ENCODE results near the gene TMEM14B. TPM values are rescaled to one million over a fixed set of nuclear protein-coding genes. Genes with fewer than 3 reads are reported as not detected.
"Not testable (repeated sequence)": the region's sequence is repeated elsewhere in the genome, so short reads cannot be mapped to it uniquely, and the experiment has no call there.

TMEM14B gene
- total RNA-seq = 52.7 and 56.2 TPM in 2 replicates
- long read RNA-seq, transcript TMEM14B-202 (6 exons, 975 nt) = major isoform, 21 of 37 reads
- long read RNA-seq, transcript TMEM14B-212 (5 exons, 992 nt) = minor isoform, 8 of 37 reads
- long read RNA-seq, partial matches to known transcripts = 0 of 37 reads
- long read RNA-seq, other reads (novel, unspliced or antisense) = 3 of 37 reads

DNA sequence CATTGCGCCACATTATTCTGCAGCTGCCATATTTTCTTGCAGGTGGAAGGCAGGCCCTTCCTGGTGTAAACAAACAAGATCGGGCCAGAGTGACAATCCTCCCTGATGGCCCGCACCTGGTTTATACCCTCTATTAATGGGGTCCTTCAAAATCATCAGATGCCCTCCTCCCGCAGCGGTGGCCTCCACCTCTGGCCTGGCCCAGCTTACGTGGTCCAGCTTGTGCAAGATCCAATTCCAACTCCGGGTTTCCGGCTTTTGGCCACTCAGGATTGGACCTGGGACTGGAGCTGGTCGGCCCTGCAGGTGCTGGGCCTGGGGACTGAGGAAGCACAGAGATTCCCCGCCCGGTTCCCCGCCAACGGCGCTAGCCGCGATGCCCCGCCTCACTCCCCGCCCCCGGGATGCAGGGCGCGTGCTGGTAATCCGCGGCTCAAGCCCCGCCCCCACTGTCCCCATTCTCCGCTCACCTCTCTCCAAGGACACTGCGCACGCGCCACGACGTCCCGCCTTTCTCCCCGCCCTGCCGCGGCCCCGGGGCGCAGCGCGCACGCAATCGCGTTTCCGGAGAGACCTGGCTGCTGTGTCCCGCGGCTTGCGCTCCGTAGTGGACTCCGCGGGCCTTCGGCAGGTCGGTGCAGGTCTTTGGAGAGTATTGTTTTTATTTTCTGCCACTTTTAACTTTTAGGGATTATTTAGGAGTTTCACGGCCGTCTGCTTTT lies at the start of gene TMEM14B:
TMEM14B (plus strand) TSS at position 555 of the 722 bp plus-strand sequence. CDS start 1,441 bp downstream, outside the sequence.
- H3K4me3 Mint-ChIP-seq (ENCODE audit: low read depth) = peak within 1 kb of the TSS; percentile 96
- TF ChIP-seq, protein P1, sequence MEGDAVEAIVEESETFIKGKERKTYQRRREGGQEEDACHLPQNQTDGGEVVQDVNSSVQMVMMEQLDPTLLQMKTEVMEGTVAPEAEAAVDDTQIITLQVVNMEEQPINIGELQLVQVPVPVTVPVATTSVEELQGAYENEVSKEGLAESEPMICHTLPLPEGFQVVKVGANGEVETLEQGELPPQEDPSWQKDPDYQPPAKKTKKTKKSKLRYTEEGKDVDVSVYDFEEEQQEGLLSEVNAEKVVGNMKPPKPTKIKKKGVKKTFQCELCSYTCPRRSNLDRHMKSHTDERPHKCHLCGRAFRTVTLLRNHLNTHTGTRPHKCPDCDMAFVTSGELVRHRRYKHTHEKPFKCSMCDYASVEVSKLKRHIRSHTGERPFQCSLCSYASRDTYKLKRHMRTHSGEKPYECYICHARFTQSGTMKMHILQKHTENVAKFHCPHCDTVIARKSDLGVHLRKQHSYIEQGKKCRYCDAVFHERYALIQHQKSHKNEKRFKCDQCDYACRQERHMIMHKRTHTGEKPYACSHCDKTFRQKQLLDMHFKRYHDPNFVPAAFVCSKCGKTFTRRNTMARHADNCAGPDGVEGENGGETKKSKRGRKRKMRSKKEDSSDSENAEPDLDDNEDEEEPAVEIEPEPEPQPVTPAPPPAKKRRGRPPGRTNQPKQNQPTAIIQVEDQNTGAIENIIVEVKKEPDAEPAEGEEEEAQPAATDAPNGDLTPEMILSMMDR (IDR thresholded peaks at IDR 0.05; ENCODE audit: unreplicated experiment) = no peak
- peaks cover 4% of the 10 kb centered on the region for H3K36me3 Mint-ChIP-seq (ENCODE audit: insufficient read depth)
- peak within 1 kb of the TSS; percentile 97 for H3K27ac Mint-ChIP-seq
- H3K9me3 Mint-ChIP-seq (ENCODE audit: low read depth) = no peaks in the 10 kb centered on the region
- H3K4me1 Mint-ChIP-seq (ENCODE audit: low read depth) = peaks cover 32% of the 10 kb centered on the region
- H3K27me3 Mint-ChIP-seq = no peaks in the 10 kb centered on the region
- DNase-seq (ENCODE audit: low spot score, unreplicated experiment) = peak; percentile 99

DNA sequence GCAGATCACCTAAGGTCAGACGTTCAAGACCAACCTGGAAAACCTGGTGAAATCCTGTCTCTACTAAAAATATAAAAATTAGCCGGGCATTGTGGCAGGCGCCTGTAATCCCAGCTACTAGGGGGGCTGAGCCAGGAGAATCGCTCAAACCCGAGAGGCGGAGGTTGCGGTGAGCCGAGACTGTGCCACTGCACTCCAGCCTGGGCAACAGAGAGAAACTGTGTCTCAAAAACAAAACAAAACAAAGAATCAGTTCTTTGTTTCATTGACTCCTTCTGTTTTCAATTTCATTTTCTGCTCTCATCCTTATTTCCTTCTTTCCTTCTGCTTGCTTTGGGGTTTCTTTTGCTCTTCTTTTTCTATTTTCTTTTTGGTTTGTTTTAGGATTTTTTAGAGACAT lies 33.6 kb upstream of the TMEM14B start:
- Mint-ChIP-seq H3K36me3 (ENCODE audit: insufficient read depth) (peaks cover 3% of the 10 kb centered on the region), H3K4me3 (ENCODE audit: low read depth) (no peak overlapping the region), H3K27me3 (no peaks in the 10 kb centered on the region), H3K9me3 (ENCODE audit: low read depth) (no peaks in the 10 kb centered on the region), H3K4me1 (ENCODE audit: low read depth) (no peaks in the 10 kb centered on the region), H3K27ac (no peak overlapping the region)
- TF ChIP-seq, protein P1 (IDR thresholded peaks at IDR 0.05; ENCODE audit: unreplicated experiment) = no peak
- no peak for DNase-seq (ENCODE audit: low spot score, unreplicated experiment)

DNA sequence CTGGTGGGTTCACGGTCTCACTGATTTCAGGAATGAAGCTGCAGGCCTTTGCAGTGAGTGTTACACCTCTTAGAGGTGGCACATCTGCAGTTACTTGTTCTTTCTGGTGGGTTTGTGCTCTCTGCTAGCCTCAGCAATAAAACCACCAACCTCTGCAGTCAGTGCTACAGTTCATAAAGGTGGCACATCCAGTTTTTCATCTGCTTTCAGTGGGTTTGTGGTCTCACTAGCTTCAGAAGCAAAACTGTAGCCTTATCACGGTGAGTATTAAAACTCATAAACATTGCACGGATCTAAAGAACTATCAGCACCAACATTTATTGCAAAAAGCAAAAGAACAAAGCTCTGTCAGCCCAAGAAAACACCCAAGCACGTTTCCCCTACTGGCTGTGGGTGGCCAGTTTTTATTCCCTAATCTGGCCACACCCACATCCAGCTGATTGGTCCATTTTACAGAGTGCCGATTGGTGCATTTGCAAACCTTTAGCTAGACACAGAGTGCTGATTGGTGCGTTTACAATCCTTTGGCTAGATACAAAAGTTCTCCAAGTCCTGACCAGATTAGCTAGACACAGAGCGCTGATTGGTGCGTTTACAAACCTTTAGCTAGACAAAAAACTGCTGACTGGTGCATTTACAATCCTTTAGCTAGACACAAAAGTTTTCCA lies 28.2 kb upstream of the TMEM14B start:
- DNase-seq (ENCODE audit: low spot score, unreplicated experiment) = no peak
- H3K36me3 Mint-ChIP-seq (ENCODE audit: insufficient read depth) = no peaks in the 10 kb centered on the region
- H3K4me3 Mint-ChIP-seq (ENCODE audit: low read depth) = no peak overlapping the region
- no peaks in the 10 kb centered on the region for H3K9me3 Mint-ChIP-seq (ENCODE audit: low read depth)
- TF ChIP-seq, protein P1 (IDR thresholded peaks at IDR 0.05; ENCODE audit: unreplicated experiment) = no peak
- H3K4me1 Mint-ChIP-seq (ENCODE audit: low read depth) = peaks cover 13% of the 10 kb centered on the region
- no peak overlapping the region for H3K27ac Mint-ChIP-seq
- no peaks in the 10 kb centered on the region for H3K27me3 Mint-ChIP-seq

DNA sequence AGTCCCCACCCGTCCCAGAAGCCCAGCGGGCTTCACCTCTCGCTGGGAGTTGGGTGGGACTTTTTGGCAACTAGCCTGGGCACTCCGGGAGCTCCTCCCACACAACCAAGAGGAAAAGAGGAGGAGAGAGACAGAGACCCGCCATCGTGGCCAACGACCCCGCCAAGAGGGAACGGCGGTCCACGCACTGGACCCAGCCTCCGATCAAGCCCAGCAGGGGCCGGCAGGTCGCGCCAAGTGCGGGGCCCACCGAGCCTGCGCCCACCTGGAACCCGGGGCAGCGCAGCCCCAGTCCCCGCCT lies 27.7 kb upstream of the TMEM14B start:
- no peak for DNase-seq (ENCODE audit: low spot score, unreplicated experiment)
- peaks cover 16% of the 10 kb centered on the region for H3K4me1 Mint-ChIP-seq (ENCODE audit: low read depth)
- H3K4me3 Mint-ChIP-seq (ENCODE audit: low read depth) = no peak overlapping the region
- H3K9me3 Mint-ChIP-seq (ENCODE audit: low read depth) = no peaks in the 10 kb centered on the region
- TF ChIP-seq, protein P1 (IDR thresholded peaks at IDR 0.05; ENCODE audit: unreplicated experiment) = no peak
- H3K27me3 Mint-ChIP-seq = no peaks in the 10 kb centered on the region
- no peaks in the 10 kb centered on the region for H3K36me3 Mint-ChIP-seq (ENCODE audit: insufficient read depth)
- no peak overlapping the region for H3K27ac Mint-ChIP-seq

DNA sequence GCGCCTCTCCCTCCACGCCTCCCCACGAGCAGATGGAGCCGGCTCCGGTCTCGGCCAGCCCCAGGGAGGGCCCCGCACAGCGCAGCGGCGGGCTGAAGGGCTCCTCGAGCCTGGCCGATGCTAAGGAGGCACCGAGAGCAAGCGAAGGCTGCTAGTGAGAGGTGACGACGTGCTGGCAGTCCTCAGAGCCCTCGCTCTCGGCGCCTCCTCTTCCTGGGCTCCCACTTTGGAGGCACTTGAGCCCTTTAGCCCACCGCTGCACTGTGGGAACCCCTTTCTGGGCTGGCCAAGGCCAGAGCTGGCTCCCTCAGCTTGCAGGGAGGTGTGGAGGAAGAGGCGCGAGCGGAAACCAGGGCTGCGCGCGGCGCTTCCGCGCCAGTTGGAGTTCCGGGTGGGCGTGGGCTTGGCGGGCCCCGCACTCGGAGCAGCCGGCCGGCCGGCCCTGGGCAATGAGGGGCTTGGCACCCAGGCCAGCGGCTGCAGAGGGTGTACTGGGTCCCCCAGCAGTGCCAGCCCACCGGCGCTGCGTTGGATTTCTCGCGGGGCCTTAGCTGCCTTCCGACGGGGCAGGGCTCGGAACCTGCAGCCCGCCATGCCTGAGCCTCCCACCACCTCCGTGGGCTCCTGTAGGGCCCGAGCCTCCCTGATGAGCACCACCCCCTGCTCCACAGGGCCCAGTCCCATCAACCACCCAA lies 27.2 kb upstream of the TMEM14B start:
- Mint-ChIP-seq H3K27ac (no peak overlapping the region), H3K27me3 (no peaks in the 10 kb centered on the region), H3K36me3 (ENCODE audit: insufficient read depth) (no peaks in the 10 kb centered on the region), H3K4me3 (ENCODE audit: low read depth) (no peak overlapping the region), H3K4me1 (ENCODE audit: low read depth) (peaks cover 21% of the 10 kb centered on the region), H3K9me3 (ENCODE audit: low read depth) (no peaks in the 10 kb centered on the region)
- TF ChIP-seq, protein P1 (IDR thresholded peaks at IDR 0.05; ENCODE audit: unreplicated experiment) = no peak
- DNase-seq (ENCODE audit: low spot score, unreplicated experiment) = no peak

DNA sequence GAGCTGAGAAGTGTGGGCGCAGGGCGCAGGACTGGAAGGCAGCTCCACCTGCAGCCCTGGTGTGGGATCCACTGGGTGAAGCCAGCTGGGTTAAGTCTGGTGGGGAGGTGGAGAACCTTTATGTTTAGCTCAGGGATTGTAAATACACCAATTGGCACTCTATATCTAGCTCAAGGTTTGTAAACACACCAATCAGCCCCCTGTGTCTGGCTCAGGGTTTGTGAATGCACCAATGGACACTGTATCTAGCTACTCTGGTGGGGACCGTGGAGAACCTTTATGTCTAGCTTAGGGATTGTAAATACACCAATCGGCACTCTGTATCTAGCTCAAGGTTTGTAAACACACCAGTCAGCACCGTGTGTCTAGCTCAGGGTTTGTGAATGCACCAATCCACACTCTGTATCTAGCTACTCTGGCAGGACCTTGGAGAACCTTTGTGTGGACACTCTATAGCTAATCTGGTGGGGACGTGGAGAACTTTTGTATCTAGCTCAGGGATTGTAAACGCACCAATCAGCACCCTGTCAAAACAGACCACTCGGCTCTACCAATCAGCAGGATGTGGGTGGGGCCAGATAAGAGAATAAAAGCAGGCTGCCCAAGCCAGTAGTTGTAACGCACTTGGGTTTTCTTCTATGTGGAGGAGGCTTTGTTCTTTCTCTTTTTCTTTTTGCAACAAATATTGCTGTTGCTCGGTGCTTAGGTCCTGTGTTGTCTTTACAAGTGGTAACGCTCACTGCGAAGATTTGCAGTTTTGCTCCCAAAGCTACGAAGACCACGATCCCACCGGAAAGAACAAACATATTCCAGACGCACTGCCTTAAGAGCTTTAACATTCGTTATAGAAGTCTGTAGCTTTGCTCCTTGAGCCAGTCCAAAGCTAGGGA lies 26.4 kb upstream of the TMEM14B start:
- DNase-seq (ENCODE audit: low spot score, unreplicated experiment); H3K27me3 Mint-ChIP-seq; H3K27ac Mint-ChIP-seq; H3K36me3 Mint-ChIP-seq (ENCODE audit: insufficient read depth); H3K9me3 Mint-ChIP-seq (ENCODE audit: low read depth): not testable (repeated sequence)
- H3K4me1 Mint-ChIP-seq (ENCODE audit: low read depth) = peaks cover 26% of the 10 kb centered on the region
- peak overlapping the region; percentile 86 for H3K4me3 Mint-ChIP-seq (ENCODE audit: low read depth)

Measured in progenitor cell of endocrine pancreas (in vitro differentiated cells).